ENCODE data around the gene GDPD2.

DNA sequence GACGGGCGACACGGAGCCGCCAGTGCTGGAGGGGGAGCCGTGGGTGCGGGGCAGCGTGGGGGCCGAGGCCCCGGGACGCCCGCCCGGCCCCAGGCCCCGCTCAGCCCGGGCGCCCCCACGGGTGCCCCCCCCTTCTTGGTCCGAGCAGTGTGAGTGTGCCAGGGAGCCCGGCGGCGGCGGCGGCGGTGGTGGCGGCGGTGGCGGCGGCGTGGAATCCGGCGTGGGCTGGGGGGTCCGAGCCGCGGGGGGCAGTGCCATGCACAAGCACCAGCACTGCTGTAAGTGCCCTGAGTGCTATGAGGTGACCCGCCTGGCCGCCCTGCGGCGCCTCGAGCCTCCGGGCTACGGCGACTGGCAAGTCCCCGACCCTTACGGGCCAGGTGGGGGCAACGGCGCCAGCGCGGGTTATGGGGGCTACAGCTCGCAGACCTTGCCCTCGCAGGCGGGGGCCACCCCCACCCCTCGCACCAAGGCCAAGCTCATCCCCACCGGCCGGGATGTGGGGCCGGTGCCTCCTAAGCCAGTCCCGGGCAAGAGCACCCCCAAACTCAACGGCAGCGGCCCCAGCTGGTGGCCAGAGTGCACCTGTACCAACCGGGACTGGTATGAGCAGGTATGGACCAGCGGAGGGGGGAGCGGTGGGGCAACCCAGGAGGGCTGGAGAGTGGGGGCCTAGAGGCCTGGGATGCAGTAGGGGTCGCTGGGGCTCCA lies 22.0 kb downstream of the GDPD2 start:
- no peak for TF ChIP-seq POLR2A (IDR thresholded peaks at IDR 0.05; ENCODE audit: low read depth, low read length)
- TF ChIP-seq POLR2AphosphoS5 (IDR thresholded peaks at IDR 0.05; ENCODE audit: low read depth, low read length), result no peak
- TF ChIP-seq TAF1 (IDR thresholded peaks at IDR 0.05; ENCODE audit: borderline replicate concordance, low read depth, low read length), result no peak
